HUDEP-2 (cell line): ENCODE results near the gene AUP1.
"Not testable (repeated sequence)": the region's sequence is repeated elsewhere in the genome, so short reads cannot be mapped to it uniquely, and the experiment has no call there.

Source experiments
- DNase-seq, 76 experiments: peaks; one replicate each; lab custom pipeline; 2025; ENCODE audit not compliant: unreplicated experiment in 76 of 76; lab: John Stamatoyannopoulos, UW

Gene AUP1

DNA sequence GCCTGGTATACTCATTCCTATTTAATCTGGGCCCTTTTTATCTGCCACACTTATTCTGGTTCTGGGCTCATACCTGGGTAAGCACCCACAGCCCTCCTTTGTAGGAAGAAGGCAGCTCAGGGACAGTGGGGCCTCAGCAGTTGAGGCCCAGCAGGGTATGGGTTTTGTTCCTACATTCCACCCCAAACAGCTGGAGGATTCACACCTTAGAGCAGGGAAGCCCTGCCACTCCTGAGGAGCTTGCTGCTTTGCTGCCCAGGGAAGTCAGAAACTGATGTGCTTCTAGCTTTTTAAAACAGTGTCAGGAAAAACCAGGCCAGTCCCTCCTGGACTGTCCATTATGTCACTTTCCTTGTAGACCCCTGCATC is 28.9 kb downstream of the AUP1 start:
- DNase-seq: no peak

DNA sequence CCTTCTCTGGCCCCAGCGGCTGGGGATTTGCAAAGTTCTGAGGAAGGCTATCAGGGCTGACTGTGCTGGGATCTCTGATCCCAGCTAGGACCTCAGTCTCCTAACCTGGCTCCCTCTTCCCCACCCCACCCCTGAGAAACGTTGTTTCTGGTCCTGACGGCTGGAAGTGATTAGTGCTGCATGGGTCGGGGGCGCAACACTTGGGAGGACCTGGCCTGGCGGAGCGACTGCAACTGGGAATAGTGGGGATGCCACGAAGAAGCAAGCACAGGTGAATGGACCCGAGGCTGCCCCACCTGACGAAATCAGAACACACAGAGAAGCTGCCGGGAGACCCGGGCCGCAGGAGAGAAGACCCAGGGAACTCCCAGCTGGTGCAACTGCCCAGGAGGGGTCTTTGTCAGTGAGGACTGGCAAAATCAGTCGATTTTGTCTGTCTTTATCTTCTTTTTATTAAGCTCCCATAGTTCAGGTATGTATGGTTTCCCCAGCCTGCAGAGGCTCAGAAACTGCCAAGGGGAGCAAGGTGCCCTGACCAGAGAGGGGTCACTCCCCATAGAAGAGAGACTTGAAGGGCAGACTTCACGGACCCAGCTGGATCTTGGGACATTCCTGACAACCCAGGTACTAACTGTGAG is 29.4 kb downstream of the AUP1 start:
- DNase-seq: no peak

DNA sequence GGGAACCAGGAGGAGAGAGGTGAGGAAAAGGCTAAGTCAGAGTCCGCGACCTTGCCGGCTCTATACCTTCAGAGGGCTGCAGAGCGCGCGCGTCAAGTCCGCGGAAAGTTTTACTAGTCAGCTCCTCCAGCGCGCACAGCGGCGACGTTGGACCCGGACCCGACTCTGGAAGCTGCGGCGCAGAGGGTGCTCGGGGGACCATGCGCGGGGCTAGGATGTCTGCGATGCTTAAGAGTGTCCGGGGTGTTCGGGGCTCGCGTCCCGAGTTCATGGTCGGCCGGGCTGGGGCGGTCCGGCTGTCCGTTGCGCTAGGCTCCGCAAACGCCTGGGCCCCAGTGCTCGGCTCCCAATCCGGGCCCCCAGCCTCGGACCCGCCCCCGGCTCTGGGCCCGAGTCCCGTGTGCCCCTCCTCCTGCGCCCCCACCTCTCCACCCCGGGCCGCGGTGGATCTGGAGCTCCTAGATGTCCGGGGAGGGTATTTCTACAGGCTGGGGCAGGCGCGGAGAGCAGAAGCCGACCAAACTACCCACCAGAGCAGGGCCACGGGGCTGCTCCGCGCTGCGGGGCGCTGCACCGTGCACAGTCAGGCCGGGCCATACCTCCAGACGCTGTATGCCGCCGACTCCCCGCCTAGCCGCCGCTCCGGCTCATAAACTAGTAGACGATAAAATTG is 30.1 kb downstream of the AUP1 start, which contains the start of gene LBX2:
Gene LBX2 (minus strand): TSS at position 337 of the 673 bp plus-strand sequence. CDS start 66 bp downstream, at position 271.
- peak in 9 of 76 experiments; percentile 16 to 71 (median 38) for DNase-seq

GRCh38 chr2:74498500-74499266 is 30.8 kb downstream of the AUP1 start:
- peak in 36 of 76 experiments; percentile 12 to 77 (median 40) for DNase-seq

DNA sequence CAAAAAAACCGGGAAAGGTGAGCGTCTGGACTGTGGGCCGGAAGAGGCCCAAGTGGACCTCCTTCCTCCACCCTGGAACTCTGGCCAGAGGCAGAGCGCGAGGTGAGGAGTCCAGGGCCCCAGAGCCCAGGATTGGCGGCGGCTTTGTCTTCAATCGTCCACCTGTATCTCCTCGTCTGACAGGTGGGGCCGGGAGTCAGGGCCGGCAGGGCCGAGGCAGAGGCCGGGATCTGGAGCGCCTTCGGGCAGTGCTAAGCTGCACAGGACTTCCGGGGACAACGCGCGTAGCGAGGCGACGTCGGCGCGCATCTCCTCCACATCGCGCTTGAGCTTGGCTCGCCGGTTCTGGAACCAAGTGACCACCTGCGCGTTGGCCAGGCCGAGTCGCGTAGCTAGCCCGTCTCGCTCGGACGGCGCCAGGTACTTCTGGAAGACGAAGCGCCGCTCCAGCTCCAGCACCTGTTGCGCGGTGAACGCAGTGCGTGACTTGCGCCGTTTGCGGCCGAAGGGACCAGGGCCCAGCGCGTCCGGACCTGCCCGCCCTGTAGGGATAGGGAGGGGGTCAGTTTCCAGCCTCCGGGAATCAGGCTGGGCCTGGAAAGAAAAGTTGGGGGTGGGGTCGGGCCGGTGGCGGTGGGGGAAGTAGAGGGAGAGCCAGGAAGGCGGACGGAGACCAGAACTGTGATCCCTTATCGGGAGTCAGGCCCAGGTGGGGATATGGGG is 31.6 kb downstream of the AUP1 start:
- no peak for DNase-seq

DNA sequence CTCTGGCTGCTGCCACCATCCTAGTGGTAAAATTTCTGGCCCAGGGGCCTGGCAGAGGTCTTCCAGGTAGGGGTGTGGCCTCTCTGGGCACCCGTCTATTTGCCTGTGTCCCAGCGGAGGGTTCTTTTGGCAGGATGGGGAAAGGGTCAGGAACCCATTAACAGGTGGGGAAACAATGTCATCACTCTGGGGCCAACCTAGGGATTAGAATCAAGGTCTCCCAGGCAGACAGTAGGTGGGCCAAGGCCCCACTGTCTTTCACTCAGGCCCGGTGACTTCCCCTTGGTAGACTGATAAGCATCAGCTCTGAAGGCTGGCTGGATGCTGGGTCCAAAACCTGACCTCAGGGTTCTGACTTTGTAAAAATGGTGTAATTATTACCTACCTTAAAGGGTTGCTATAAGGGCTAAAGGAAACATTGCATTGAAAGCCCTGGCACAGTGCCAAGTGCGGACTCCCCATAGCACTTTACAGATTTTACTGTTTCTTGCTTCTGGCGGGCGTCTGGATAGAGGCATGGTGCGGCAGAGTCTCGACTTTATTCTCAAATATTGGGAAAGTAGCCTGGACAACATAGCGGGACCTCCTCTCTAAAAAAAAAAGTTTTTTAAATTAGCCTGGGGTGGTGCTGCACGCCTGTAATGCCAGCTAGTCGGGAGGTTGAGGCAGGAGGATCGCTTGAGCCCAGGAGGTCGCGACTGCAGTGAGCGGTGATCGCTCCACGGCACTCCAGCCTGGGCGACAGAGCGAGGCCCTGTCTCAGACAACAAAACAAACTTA is 32.3 kb downstream of the AUP1 start:
- no peak for DNase-seq

DNA sequence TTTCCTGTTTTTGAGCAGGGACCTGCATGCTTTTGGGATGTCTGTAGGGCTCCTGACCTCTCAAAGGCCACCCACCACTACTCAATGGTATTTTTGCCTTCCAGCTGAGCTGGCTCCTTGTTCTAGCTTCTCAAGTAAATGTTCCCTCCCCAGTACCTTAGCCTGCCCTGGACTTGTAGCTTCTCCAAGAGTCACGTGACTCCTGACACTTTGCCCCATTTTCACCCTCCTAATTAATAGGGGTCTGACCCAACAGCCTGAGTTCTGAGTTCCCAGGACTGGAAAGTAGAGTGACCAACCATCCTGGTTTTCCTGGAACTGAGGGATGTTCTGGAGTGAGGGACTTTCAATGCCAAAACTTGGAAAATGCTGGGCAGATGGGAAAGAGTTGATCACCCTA is 34.1 kb downstream of the AUP1 start:
- DNase-seq: no peak

- no peak for DNase-seq
These were observed 36.0 kb downstream of the AUP1 start for GRCh38 chr2:74493546-74493945.

GRCh38 chr2:74491648-74492544 is 37.6 kb downstream of the AUP1 start:
- DNase-seq: no peak

DNA sequence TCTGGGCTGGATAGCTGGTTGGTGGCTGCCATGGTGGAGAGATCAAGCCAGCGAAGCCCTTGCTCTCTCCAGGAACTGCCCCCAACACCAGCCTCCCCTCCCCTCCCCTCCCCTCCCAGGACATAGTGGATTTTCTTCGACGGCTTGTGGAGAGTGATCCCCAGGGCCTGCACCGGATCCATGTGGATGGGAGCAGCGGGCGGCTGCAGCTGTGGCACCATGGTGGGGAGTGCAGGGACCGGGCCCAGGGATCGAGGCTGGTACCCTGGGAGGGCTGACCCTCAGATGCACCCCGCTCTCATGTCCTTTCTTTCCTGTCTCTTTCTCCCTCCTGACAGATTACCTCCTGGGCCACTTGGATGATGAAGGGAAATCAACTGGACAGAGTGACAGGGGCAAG is 39.6 kb downstream of the AUP1 start:
- no peak for DNase-seq

DNA sequence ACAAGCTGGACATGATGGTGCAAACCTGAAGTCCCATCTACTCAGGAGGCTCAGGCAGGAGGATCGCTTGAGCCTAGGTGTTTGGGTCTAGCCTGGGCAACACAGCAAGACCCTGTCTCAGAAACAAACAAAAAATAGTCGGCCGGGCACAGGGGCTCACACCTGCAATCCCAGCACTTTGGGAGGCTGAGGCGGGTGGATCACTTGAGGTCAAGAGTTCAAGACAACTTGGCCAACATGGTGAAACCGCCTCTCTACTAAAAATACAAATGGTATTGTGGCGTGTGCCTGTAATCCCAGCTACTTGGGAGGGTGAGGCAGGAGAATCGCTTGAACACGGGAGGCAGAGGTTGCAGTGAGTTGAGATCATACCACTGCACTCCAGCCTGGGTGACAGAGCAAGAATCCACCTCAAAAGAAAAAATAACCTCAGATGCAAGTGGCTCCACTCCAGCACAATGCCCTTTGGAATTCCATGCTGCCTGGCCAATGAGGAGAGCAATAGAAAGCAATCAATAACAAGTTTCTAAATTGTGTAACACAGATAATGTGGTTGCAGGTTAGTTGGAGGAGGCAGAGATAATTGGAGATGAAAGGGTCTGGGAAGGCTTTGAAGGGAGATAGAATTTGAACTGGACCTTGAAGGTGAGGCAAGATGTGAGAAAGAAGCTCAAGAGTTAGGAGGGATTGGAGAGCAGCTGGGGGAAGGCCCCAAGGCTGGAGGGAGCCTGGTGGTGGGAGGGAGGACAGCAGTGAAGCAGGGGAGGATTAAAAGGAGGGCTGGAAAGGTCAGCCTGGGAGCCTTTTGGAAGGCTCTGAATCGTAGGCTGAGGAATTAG is 40.6 kb downstream of the AUP1 start:
- no peak for DNase-seq

DNA sequence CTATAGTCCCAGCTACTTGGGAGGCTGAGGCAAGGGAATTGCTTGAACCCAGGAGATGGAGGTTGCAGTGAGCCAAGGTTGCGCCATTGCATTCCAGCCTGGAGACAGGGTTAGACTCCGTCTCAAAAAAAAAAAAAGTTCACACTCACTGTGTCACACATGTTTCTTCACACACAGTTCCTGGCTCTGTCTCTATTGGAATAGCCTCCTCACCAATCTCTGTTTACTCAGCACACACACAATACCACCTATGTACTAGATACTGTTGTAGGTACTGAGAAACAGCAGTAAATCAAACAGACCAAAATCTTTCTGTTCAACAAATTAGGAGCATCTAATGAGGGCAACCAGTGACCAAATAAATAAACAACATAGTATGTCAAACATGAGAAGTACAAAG is 43.4 kb downstream of the AUP1 start:
- no peak for DNase-seq

- DNase-seq: not testable (repeated sequence)
These were observed 45.8 kb downstream of the AUP1 start for GRCh38 chr2:74483675-74484164.

- DNase-seq: peak; percentile 24 to 95 (median 88)
These were observed 46.5 kb downstream of the AUP1 start, which contains the start of the genes CCDC142 and TTC31 for GRCh38 chr2:74482801-74483674. TSS of gene CCDC142 (minus strand) at chr2:74482998. CDS start at chr2:74482837, 161 bp downstream. TSS of gene TTC31 (plus strand) at chr2:74483081. CDS start at chr2:74483096, 15 bp downstream.

DNA sequence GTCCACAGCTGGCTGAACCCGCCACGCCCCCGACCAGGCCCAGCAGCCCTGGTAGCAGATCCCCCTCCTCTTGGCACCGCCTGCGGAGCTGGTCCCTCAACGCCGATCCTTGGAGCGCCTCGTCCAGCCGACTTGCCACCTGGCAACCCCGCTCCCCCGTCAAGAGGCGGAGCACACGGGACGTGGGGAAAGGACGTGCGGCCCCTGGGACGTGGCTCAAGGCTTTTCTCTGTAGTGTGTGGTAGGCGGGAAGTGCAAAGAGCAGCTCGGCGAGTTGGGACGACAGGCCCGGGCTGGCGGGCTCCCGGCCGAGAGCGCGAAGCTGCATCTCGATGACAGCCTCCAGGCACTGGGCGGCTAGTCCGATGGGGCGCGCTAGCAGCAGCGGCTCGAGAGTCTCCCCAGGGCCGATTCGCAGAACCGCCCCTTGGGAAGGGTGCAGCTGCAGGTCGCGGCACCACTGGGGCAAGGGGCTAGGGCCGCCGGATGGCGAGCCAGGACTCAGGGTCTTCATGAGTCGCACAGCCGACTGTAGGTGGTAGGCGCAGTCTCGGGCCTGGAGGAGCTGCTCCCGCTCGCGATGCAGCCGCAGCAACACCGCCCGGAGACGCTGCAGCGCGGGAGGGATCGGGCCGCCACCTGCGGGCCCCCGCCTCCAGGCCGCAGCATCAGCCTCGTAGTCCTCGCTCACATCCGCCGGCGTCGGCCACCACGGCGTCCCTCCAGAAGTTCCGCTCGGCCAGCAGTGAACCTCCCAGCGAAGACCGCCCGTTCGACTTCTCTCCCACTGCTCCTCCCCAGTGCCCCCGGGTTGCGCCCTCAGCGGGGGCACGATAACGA is 47.3 kb downstream of the AUP1 start:
- peak in 24 of 76 experiments; percentile 19 to 88 (median 48) for DNase-seq

DNA sequence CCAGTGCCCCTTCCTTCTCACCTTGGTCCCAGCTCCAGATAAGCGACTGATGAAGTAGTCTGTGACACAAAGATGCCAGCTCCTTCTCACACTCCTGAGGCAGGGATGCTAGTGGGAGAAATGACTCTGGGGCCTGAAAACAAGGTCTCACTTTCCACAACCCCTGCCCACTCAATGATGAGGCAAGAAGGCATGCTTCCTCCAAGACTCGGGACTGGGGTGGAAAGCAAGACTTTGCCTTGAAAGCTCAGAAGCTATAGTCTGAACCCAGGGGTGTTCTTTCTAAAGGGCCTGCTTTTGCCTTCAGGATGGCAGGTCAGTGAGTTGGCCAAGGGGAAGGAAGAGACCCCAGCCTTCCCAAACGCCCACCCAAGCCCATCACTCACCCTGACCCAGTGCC is 48.1 kb downstream of the AUP1 start:
- no peak for DNase-seq
